Activated CD4-positive, alpha-beta T cell treated with anti-CD3 and anti-CD28 coated beads for 24 hours (primary cell): ENCODE data around the gene MTMR4.
A peak's percentile ranks its signal among the peaks of the same experiment; 100 is the strongest.
"Not testable (repeated sequence)": the region's sequence is repeated elsewhere in the genome, so short reads cannot be mapped to it uniquely, and the experiment has no call there.

Experiments used
- DNase-seq, 2 donors: peaks; one replicate each; pipeline ENCODE4 v3.0.0-alpha.2; 2020; ENCODE audit warnings: low read depth in 2 of 2

Gene MTMR4

DNA sequence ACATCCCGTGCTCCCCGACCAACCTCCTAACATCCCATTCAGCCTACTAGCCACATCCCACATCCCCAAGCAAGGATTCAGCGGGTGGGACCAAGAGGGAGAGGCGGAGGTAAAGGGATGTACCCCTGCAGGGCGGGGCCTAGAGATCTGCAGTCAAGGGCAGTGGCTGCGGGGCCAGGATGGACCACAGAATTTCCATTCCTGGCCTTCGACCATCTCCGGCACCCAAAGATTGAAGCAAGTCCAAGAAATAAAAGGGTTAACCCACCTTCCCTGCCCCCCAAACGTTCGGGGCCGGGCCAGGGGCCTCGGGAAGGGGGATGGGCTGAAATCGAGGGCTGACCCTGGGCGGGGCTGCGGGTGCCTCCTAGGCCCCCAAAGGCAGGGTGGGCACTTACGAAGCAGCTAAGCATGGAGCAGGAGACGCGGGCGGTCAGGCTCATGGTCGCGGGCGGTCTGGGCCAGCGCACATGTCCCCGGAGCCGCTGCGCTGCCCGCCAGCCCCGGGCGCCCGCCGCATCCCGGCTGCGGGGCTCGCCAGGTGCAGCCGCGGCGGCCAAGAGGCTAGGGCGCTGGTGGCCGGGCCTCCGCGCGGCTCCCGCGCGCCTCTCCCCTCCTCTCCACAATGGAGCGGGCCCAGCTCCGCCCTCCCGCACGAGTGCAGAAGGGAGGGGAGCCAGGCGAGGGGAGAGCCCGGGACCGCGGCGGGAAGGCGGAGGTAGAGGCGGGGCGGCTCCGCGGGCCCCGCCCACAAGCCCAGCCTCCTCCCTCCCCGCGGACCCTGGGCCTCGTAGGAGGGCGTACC lies at the start of gene MTMR4:
Gene MTMR4 (minus strand): TSS at position 674 of the 805 bp plus-strand sequence. CDS start 231 bp downstream, at position 443.
- peak; percentile 60 to 68 for DNase-seq

GRCh38 chr17:58560511-58560910 lies 46.1 kb upstream of the MTMR4 start:
- no peak for DNase-seq

GRCh38 chr17:58557981-58558380 lies 43.5 kb upstream of the MTMR4 start:
- DNase-seq = no peak

GRCh38 chr17:58556833-58557250 lies 42.4 kb upstream of the MTMR4 start:
- no peak for DNase-seq

DNA sequence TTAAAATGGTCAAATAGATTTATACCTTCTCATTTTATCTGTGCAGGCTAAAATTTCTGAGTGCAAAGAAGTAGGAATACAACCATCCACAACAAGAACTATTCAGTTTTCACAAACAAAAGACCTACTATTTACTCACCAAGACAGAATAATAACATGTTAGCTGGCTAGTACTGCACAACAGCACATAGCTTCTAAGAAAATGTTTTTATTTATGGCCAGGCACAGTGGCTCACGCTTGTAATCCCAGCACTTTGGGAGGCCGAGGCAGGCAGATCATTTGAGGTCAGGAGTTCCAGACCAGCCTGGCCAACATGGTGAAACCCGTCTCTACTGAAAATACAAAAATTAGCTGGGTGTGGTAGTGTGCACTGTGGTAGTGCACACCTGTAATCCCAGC lies 40.7 kb upstream of the MTMR4 start:
- not testable (repeated sequence) for DNase-seq

GRCh38 chr17:58541249-58541648 lies 26.8 kb upstream of the MTMR4 start:
- DNase-seq = no peak

- no peak for DNase-seq
Measured at GRCh38 chr17:58539698-58540097, 25.3 kb upstream of the MTMR4 start.

- DNase-seq = no peak
Measured at GRCh38 chr17:58538811-58539409, 24.5 kb upstream of the MTMR4 start.

- DNase-seq = no peak
Measured at GRCh38 chr17:58537266-58537665, 22.8 kb upstream of the MTMR4 start.

GRCh38 chr17:58536542-58536941 lies 22.1 kb upstream of the MTMR4 start:
- no peak for DNase-seq

GRCh38 chr17:58535431-58535830 lies 21.0 kb upstream of the MTMR4 start:
- no peak for DNase-seq

- DNase-seq = no peak
Measured at GRCh38 chr17:58534901-58535421, 20.5 kb upstream of the MTMR4 start.

- no peak for DNase-seq
Measured at GRCh38 chr17:58534331-58534730, 19.9 kb upstream of the MTMR4 start.

- DNase-seq = no peak
Measured at GRCh38 chr17:58533616-58534188, 19.3 kb upstream of the MTMR4 start.

DNA sequence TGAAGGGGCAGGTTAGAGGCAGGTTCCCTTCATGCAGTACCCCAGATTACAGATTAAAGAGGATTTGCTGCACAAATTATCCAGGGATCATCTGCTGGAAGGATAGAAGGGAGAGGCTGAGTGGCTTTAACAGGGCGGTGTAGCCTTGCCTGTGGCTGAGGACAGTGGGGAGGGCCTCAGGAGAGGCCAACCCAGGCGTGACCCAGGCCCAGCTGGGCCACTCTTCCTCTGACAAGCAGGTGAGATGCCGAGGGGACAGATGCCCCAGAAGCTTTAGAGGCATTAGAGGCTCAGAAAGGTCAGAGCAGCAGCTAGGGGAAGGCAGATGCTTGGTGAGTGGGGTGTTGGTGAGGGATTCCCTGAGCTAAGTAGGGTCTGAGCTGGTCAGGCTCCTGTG lies 18.1 kb upstream of the MTMR4 start:
- DNase-seq = no peak

- DNase-seq = peak; percentile 45 to 47
Measured at GRCh38 chr17:58531661-58532554, 17.5 kb upstream of the MTMR4 start.

DNA sequence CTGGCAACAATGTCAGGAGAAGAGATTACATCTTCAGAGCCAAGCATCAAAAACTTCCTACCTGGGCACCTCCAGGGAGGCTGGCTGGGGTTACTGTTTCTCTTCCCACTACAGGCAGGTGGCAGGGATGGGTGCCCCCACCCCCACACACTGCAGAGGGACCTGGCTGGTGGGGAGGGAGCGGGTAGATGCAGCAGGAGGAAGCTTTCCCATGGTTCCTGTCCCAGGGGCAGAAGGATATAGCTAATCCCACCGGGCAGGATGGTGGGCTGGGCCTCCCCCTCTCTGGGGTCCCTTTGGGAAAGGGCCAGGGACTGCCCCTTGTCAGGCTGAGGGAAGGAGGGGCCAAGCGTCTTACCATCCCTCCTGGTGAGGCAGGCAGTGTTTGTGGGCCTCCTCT lies 16.7 kb upstream of the MTMR4 start:
- no peak for DNase-seq

GRCh38 chr17:58530655-58531054 lies 16.2 kb upstream of the MTMR4 start:
- DNase-seq = no peak

- DNase-seq = no peak
Measured at GRCh38 chr17:58529275-58529674, 14.8 kb upstream of the MTMR4 start.

GRCh38 chr17:58528443-58528842 lies 14.0 kb upstream of the MTMR4 start:
- no peak for DNase-seq

- no peak for DNase-seq
Measured at GRCh38 chr17:58527949-58528348, 13.5 kb upstream of the MTMR4 start.

DNA sequence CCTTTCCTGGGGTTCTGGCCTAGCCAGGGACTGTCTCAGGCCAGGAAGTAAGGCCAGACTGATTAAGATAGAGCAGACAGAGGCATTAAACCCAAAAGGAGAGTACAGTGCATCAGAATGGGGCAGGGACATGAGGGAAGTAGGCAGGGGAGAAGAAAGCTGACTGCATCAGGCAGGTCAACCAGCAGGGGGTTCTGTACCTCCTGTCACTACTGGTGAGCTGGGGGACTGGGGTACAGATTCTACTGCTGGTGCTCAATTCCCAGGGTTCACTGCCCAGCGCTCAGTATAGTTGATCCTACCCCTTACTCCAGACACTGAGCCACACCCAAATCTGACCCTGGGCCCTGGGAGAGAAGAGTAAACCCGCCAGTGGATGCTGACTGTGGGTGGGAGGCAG lies 12.9 kb upstream of the MTMR4 start:
- DNase-seq = no peak
